NT2/D1 (cell line): ENCODE results near the gene SLC37A1.

ENCODE experiments used
- YY1 ChIP-seq: IDR thresholded peaks from 2 replicates; pipeline ENCODE4 v1.6.1; 2011; ENCODE audit not compliant: insufficient read length, insufficient read depth
- ZNF274 ChIP-seq: IDR thresholded peaks from 2 replicates; pipeline ENCODE4 v1.6.1; 2011; ENCODE audit warnings: mild to moderate bottlenecking, low read depth, low read length

DNA sequence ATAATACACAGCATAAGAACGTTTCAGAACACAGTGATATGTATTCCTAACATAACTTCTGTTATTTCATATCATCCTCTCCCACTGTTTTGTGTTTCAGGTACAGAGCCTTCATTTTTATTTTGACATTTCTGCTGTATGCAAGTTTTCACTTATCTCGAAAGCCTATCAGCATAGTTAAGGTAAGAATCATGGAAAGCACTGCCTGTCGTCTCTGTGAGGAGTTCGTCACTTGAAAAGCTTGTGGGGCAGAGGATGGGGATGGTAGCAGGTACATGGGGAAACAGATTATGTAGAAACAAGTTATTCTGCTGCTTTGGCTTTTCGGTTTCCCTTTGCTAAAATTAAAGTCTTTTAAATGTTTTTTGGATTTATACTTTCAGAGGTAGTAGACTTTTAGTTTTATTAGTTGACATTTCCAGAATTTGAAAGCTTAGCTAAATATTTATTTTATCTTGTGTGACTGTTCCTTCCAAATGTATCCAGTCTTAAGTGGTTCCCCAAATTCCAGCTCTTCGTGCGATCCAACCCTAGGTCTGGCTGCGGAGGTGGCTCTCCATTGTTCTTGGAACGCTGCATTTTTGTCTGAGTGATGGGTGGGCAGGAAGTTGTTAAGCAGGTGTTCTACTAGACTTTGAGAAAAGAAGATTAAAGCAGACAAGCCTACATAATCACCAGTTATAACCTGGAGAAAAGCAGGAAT is 12.2 kb downstream of the SLC37A1 start:
- TF ChIP-seq YY1: no peak
- TF ChIP-seq ZNF274: no peak
